ENCODE measurements around the gene JAK1. TPM values are rescaled to one million over a fixed set of nuclear protein-coding genes. Genes with fewer than 3 reads are reported as not detected.
A peak's percentile ranks its signal among the peaks of the same experiment; 100 is the strongest.

Gene JAK1
- total and polyA plus RNA-seq, 10 of the 15 experiments (the other 5 are each of a cell fraction or from before 2014, with no cell fraction given) = 9.6 to 45.5 (median 35.7) TPM

GRCh38 chr1:64966158-64966971 lies at the start of gene JAK1 (continued):
- TF ChIP-seq MYB (IDR thresholded peaks at IDR 0.05; ENCODE audit: borderline replicate concordance, low read depth, low read length) (no peak), PRDM15 (CRISPR knock-in tag; IDR thresholded peaks at IDR 0.05) (no peak), TARDBP (IDR thresholded peaks at IDR 0.05; ENCODE audit: borderline replicate concordance) (no peak), KLF5 (IDR thresholded peaks at IDR 0.05; ENCODE audit: partially characterized antibody) (peak; percentile 81), SP1 (IDR thresholded peaks at IDR 0.05; ENCODE audit: low read depth, low read length) (peak; percentile 24), ZNF24 (IDR thresholded peaks at IDR 0.05) (no peak), ZNF217 (IDR thresholded peaks at IDR 0.05) (peak; percentile 68)

GRCh38 chr1:65014321-65014720 lies 48.0 kb upstream of the JAK1 start:
- H3K4me1 ChIP-seq (ENCODE audit: control insufficient read depth, insufficient read depth, low read length) = no peaks in the 10 kb centered on the region
- RAD21 ChIA-PET (ENCODE audit: unreplicated experiment) = no interaction called here
- H2AFZ ChIP-seq (ENCODE audit: control insufficient read depth, low read depth, low read length) = no peak overlapping the region
- no peaks in the 10 kb centered on the region for H3K79me2 ChIP-seq (ENCODE audit: control insufficient read depth, insufficient read depth, low read length)
- intact Hi-C loops (cut with micrococcal nuclease; ENCODE audit: unreplicated experiment) = no loop called here
- FAIRE-seq (no peak), DNase-seq (ENCODE audit: low read depth, low spot score) (no peak), ATAC-seq (no peak)
- no peaks in the 10 kb centered on the region for H4K20me1 ChIP-seq (ENCODE audit: control insufficient read depth, insufficient read depth)
- H3K36me3 ChIP-seq (ENCODE audit: control insufficient read depth in 2 of 2, insufficient read depth in 2 of 2, low read length in 1 of 2) = no peaks in the 10 kb centered on the region
- no peak overlapping the region for H3K4me2 ChIP-seq (ENCODE audit: control insufficient read depth, insufficient read depth)
- no peak overlapping the region for H3K9ac ChIP-seq (ENCODE audit: control insufficient read depth, insufficient read depth, low read length)
- no TSS peak for BruUV-seq (replicated peaks)
- SMC1A ChIA-PET (ENCODE audit: uncharacterized antibody, unreplicated experiment) = no interaction called here
- H3K27me3 ChIP-seq (replicated peaks in 1 of 2; ENCODE audit: control insufficient read depth in 2 of 2, insufficient read depth in 2 of 2, low read length in 1 of 2) = no peaks in the 10 kb centered on the region
- POLR2A ChIA-PET = no interaction called here
- no peaks in the 10 kb centered on the region; the same call in 2 of the 3 replicates for H3K9me3 ChIP-seq (replicated peaks; ENCODE audit: control insufficient read depth, insufficient read depth, low read length)
- H3K4me3 ChIP-seq = no peak overlapping the region
- in situ Hi-C loops (cut with MboI) = no loop called here
- no peak overlapping the region for H3K27ac ChIP-seq (ENCODE audit: control insufficient read depth, insufficient read depth)
- CTCF ChIA-PET = no interaction called here
- TF ChIP-seq RFX5 (IDR thresholded peaks at IDR 0.05; ENCODE audit: low read depth, low read length) (no peak), USF1 (IDR thresholded peaks at IDR 0.05; ENCODE audit: borderline replicate concordance, extremely low read length, insufficient read depth, low read depth, low read length) (no peak), NFYB (IDR thresholded peaks at IDR 0.05; ENCODE audit: insufficient read depth, low read depth, low read length) (no peak), RCOR1 (conservative IDR thresholded peaks at IDR 0.05; ENCODE audit: low read depth, low read length) (no peak), POLR2AphosphoS5 (IDR thresholded peaks at IDR 0.05; ENCODE audit: low read length) (no peak), ATF7 (IDR thresholded peaks at IDR 0.05; ENCODE audit: low read depth) (no peak), CREM (IDR thresholded peaks at IDR 0.05; ENCODE audit: low read depth) (no peak), ATF3 (IDR thresholded peaks at IDR 0.05; ENCODE audit: borderline replicate concordance, extremely low read depth, low read depth, low read length) (no peak), SIN3A (IDR thresholded peaks at IDR 0.05; ENCODE audit: low read depth, low read length) (no peak), SKIL (IDR thresholded peaks at IDR 0.05; ENCODE audit: low read depth, poor library complexity, severe bottlenecking) (no peak)
